Central memory CD8-positive, alpha-beta T cell (primary cell): ENCODE results near the gene CD7.
A peak's percentile ranks its signal among the peaks of the same experiment; 100 is the strongest.

Experiments
- ATAC-seq: fragments of 150-1000 bp; cut with Tn5 transposase; replicated peaks from 2 replicates; pipeline ENCODE4 v1.10.0; 2022; ENCODE audit warnings: mild to moderate bottlenecking, moderate FRiP score, moderate number of reproducible peaks; ENCODE audit not compliant: poor library complexity, severe bottlenecking; ENCODE audit errors: extremely low read depth
- DNase-seq, 2 donors: peaks; one replicate each; pipeline ENCODE4 v3.0.0; 2021; ENCODE audit warnings: low spot score in 2 of 2
- H3K27ac Mint-ChIP-seq: one replicate; pipeline ENCODE4 v1.8.0; 2022; ENCODE audit warnings: low read depth, mild to moderate bottlenecking, moderate library complexity, mixed read lengths
- H3K27me3 Mint-ChIP-seq: one replicate; pipeline ENCODE4 v1.8.0; 2022; ENCODE audit warnings: mixed read lengths
- H3K36me3 Mint-ChIP-seq: one replicate; pipeline ENCODE4 v1.8.0; 2022; ENCODE audit warnings: mild to moderate bottlenecking, moderate library complexity, mixed read lengths; ENCODE audit not compliant: insufficient read depth
- H3K4me1 Mint-ChIP-seq: one replicate; pipeline ENCODE4 v1.8.0; 2022; ENCODE audit warnings: mixed read lengths
- H3K4me3 Mint-ChIP-seq: one replicate; pipeline ENCODE4 v1.8.0; 2022; ENCODE audit warnings: mild to moderate bottlenecking, moderate library complexity, mixed read lengths
- H3K9me3 Mint-ChIP-seq: one replicate; pipeline ENCODE4 v1.8.0; 2022; ENCODE audit warnings: mixed read lengths

Gene CD7

DNA sequence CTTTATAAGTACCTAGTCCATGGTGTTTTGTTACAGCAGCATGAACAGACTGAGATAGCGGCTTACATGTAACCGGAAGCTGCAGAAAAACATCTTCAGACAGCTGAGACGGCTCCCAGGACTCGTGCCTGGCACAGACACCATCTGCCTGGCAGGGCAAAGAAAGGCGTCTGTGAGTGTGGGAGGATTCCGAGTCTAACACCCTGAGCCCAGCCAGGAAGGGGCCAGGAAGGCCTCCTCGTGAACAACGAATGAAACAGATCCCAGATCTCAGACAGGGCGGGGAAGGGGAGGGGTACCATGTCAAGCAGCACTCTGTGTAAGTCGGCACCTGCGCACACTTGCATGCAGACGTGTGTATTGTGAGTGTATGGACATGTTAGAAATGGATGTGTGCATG lies 39.6 kb downstream of the CD7 start:
- no peak for DNase-seq
- ATAC-seq = no peak
- no peaks in the 10 kb centered on the region for H3K27me3 Mint-ChIP-seq
- H3K9me3 Mint-ChIP-seq = no peaks in the 10 kb centered on the region
- H3K27ac Mint-ChIP-seq = no peak overlapping the region
- peaks cover 13% of the 10 kb centered on the region for H3K4me1 Mint-ChIP-seq
- peaks cover 7% of the 10 kb centered on the region for H3K36me3 Mint-ChIP-seq
- no peak overlapping the region for H3K4me3 Mint-ChIP-seq

DNA sequence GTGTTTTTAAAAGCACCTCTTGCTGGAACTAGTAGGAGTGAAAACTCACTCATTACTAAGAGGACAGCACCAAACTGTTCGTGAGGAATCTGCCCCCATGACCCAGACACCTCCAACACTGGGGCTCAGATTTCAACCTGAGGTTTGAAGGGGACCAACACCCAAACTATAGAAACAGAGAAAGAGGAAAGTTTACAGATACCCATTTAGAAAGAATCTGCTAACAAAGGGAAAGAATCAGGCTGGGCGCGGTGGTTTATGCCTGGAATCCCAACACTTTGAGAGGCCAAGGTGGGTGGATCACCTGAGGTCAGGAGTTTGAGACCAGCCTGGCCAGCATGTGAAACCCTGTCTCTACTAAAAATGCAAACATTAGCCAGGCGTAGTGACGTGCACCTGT lies 40.5 kb downstream of the CD7 start:
- ATAC-seq (no peak), DNase-seq (no peak)
- Mint-ChIP-seq H3K4me1 (peaks cover 21% of the 10 kb centered on the region), H3K9me3 (no peaks in the 10 kb centered on the region), H3K36me3 (peaks cover 14% of the 10 kb centered on the region), H3K4me3 (no peak overlapping the region), H3K27me3 (no peaks in the 10 kb centered on the region), H3K27ac (no peak overlapping the region)

DNA sequence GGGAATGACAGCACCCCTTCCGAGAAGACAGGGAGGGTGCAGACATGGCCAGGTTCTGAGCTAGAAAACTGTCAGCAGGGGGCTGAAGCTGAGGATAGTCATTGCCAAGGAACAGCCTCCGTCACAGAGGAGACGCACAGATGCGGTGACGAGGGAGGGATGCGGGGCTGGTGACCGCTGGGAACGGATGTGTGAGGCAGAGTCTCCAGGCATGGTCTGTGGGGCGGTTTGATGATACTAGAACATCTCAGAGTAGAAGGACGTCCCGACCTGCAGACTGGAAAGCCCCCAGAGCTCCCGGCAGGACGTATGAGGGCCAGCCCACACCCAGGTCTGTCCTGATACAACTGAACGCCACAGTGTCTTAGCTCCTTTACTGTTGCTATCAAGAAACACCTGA lies 42.1 kb downstream of the CD7 start:
- Mint-ChIP-seq H3K27ac (peak overlapping the region; percentile 66), H3K4me3 (no peak overlapping the region), H3K36me3 (peaks cover 27% of the 10 kb centered on the region), H3K9me3 (no peaks in the 10 kb centered on the region), H3K27me3 (no peaks in the 10 kb centered on the region), H3K4me1 (peaks cover 21% of the 10 kb centered on the region)
- DNase-seq (no peak), ATAC-seq (no peak)

DNA sequence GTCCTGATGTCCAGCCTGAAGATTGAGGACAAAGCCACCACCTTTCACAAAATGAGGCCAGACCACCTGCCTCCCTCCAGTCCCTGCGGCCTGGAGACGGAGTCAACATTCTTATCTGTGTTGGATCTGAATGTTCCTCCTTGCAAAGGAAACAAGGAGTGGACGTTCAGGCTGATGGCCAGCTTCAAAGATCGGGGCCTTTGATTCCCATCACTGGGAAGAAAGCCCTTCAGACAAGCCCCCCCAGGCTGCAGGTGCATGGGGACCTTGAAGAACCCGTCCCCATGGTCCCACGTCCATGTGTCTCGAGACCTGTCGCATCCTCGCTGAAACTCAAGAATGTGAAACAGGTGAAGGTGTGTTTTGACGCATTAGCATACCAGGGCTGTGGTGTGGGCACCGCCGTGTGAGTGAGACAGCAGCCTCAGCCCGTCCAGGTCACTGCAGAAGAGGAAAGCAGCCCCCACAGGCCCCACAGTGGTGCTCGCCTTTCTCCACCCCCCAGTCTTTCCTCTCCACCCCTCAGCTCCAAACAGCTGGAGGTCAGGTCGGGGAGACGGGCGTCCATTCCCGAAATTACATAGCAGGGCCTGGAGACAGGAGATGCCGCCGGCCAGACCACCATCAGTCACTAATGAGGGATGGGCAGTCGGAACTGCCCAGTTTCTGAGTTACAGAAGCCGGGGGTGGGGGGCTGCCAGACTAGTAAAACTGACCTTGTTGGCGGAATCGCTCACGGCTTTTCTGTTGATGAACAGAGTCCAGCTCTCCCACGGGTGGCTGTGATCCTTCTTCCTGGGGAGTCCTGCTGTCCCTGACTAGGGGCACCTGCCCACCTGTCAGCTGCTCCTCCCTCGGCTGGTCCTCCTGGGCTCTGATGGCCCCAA lies 43.0 kb downstream of the CD7 start:
- DNase-seq (no peak), ATAC-seq (no peak)
- Mint-ChIP-seq H3K27me3 (no peaks in the 10 kb centered on the region), H3K9me3 (no peaks in the 10 kb centered on the region), H3K27ac (peak overlapping the region; percentile 97), H3K36me3 (peaks cover 32% of the 10 kb centered on the region), H3K4me3 (peak overlapping the region; percentile 86), H3K4me1 (peaks cover 30% of the 10 kb centered on the region)

DNA sequence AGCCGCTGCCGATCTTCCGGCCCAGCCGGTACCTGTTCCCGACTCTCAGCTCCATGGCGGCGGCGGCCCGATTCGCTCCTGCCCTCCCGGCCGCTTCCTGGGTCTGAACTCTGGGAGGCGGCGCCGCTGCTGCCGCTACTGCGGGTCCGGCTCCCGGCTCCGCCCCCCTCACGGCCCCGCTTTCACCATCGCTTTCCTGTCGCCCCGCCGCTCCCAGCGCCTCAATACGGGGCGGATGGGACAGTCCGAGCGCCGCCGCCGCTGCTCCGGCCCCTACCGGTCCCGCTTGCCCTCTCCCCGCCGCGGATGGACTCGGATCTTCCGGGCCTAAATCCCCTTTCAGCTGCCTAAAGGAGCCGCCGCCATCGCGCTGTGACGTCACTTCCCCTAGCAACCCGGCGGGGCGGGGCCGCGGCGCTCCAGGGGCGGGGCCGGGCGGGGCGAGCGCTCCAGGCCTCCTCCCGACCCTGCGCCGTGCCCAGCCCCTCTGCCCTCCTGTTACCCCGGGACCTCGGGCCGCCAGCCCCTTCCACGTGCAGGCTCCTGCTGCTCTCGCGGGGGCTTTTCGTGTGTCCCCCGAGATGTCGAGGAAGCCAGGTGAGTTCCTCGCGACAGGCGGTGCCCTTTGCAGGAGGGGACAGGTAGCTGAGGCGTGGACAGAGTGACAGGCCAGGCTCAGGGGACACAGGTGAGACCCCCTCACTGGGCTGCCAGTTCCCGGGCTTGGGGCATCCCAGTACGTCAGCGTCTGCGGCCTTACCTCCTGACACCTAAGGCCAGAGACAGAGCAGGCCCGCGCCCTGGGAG lies 43.9 kb downstream of the CD7 start, which contains the start of gene CSNK1D:
Gene CSNK1D (minus strand): TSS at position 374 of the 807 bp plus-strand sequence. CDS start 319 bp downstream, at position 55.
- ATAC-seq (peak; percentile 88), DNase-seq (peak; percentile 85 to 87)
- Mint-ChIP-seq H3K4me3 (peak within 1 kb of the TSS; percentile 86), H3K36me3 (peaks cover 33% of the 10 kb centered on the region), H3K27ac (peak within 1 kb of the TSS; percentile 97), H3K27me3 (no peaks in the 10 kb centered on the region), H3K4me1 (peaks cover 39% of the 10 kb centered on the region), H3K9me3 (no peaks in the 10 kb centered on the region)

DNA sequence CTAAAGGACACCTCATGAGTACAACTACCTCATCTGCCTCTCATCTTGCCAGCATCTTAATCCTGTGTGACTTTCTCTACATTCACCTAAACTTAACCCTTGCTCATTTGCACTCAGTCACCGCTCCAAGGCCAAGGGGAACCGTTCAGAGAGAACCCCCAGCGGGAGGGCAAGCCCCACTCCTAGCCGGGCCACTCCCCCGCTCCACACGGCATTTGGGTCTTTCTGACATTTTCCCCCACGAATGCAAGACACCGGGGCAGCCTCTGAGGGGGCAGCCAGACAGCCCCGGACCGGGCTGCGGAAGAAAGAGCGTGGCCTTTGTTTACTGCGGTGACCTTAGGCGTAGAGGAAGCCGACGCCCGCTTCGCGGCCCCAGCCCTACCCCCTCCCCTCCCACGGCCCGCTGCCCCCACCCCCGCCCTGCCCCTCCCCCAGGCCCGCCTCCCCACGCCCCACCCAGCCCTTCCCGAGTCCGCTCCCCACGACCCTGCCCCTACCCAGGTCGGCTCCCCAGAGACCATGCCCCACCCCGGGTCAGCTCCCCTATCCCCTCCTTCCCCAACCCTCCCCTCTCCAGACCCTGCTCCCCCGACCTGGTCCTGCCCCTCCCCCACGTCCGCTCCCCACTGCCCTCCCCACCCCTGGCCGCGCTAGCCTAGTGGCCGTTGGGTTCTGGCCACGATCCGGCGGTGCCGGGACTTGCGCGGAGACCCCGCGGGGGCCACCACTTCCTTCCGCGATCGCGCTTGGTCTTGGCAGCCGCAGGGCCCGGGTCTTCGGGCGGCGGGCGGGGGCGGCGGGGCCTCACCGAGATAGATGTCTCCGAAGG lies 44.7 kb downstream of the CD7 start:
- H3K9me3 Mint-ChIP-seq = no peaks in the 10 kb centered on the region
- peak overlapping the region; percentile 86 for H3K4me3 Mint-ChIP-seq
- DNase-seq = peak in 1 of 2 donors; percentile 27
- peaks cover 47% of the 10 kb centered on the region for H3K4me1 Mint-ChIP-seq
- peak; percentile 13 for ATAC-seq
- peaks cover 37% of the 10 kb centered on the region for H3K36me3 Mint-ChIP-seq
- no peaks in the 10 kb centered on the region for H3K27me3 Mint-ChIP-seq
- peak overlapping the region; percentile 97 for H3K27ac Mint-ChIP-seq

DNA sequence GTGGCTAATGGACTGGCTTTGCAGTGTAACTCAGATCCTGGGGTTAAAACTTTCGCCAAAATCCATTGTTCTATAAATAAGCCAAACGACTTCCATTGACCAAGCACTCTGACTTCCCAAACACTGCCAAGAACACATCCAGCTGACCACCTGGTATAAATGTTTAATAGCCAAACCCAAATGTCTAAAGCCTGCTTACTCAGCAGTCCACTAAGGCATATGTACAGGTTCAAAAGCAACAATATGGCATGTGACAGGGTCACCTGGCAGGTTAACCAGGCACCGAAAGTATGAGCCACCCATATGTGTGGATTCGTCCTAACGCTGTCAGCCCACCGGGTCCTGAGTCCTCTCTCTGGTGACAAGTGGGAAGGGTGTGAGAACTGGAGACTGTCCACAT lies 46.0 kb downstream of the CD7 start:
- Mint-ChIP-seq H3K27ac (no peak overlapping the region), H3K4me3 (peak overlapping the region; percentile 86), H3K36me3 (peaks cover 41% of the 10 kb centered on the region), H3K4me1 (peaks cover 56% of the 10 kb centered on the region), H3K27me3 (no peaks in the 10 kb centered on the region), H3K9me3 (no peaks in the 10 kb centered on the region)
- ATAC-seq (no peak), DNase-seq (no peak)

DNA sequence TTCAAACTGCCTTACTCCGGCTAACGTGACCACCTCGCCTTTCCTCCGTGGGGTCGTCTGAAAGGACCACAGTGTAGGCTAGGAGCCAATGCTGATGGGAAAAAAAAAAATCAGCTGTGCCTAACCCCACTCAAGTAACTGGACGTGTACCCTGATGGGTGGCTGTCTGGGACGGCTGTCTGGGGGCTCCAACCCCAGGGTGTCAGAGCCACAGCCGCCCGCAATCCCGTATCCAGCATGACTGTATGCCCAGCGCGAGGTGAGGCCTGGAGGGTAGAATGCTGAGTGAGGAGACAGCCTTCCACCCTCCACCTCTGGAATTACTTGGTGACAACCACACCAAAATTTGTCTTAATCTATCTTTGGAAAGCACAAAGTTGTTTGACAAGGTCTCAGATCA lies 46.8 kb downstream of the CD7 start:
- H3K27ac Mint-ChIP-seq = peak overlapping the region; percentile 78
- no peaks in the 10 kb centered on the region for H3K9me3 Mint-ChIP-seq
- ATAC-seq = no peak
- no peaks in the 10 kb centered on the region for H3K27me3 Mint-ChIP-seq
- H3K4me1 Mint-ChIP-seq = peaks cover 62% of the 10 kb centered on the region
- peak overlapping the region; percentile 86 for H3K4me3 Mint-ChIP-seq
- H3K36me3 Mint-ChIP-seq = peaks cover 46% of the 10 kb centered on the region
- no peak for DNase-seq

DNA sequence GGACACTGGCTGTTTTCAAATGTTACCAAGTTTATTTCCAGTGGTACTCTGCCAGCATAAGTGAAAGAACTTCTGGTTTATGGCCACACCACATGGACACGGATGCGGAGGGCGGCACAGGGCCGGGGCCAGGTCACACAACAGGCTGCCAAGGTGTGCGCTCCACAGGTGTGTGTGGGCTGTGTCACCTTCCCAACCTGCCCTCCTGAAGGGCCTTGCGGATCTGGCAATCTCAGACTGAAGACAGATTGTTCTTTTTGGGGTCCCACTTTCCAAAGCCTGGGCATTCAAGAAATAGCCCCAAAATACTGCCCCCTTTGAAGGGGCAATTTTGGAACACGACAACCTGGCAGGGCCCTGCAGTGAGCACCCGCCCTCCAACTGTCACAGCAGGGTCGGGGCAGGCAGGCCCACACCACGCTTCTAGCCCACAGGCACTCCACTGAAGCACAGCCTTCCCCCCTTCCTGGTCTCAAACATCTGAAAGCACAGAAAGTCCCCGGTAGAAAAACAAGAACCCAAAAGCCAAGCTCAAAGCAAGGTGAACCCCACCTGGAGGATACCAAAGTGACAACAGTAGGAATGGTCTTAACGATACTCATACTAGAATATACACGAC lies 47.4 kb downstream of the CD7 start:
- Mint-ChIP-seq H3K4me1 (peaks cover 62% of the 10 kb centered on the region), H3K27ac (peak overlapping the region; percentile 78), H3K4me3 (peak overlapping the region; percentile 86), H3K36me3 (peaks cover 53% of the 10 kb centered on the region), H3K27me3 (no peaks in the 10 kb centered on the region), H3K9me3 (no peaks in the 10 kb centered on the region)
- DNase-seq (no peak), ATAC-seq (no peak)

DNA sequence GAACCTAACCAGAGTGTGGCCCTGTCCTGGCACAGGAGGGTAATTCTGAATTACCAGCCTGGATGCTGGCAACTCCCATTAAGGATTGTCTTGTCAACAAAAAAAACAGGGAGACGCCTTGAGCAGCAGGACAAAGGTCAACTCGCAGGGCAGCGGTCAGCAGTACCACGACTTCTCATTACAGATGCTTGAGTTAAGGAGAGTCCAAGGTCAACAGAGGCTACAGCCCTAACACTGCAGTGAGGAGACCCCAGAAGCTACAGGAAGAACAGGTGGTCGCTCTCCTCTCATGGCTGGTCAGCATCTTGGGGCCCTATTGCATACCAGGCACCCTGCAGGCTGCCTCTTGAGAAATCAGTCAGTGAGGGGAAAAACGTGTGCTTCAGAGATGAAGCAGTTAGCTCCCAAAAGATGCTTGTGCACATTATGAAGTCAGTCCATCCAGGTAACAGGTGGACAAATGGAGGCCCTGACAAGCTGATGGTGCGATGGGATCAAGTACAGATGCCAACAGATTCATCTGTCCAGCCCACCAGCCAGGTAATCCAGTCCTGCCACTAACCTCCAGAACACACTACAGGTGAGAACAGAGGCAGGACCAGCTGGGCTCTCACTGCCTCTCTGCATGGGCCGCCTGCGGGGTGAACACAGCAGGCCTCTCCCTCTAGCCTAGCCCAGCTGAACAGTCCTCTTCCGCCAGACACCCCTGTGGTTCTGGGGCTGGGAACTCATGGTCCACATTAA lies 48.1 kb downstream of the CD7 start:
- DNase-seq (no peak), ATAC-seq (no peak)
- Mint-ChIP-seq H3K4me3 (peak overlapping the region; percentile 86), H3K4me1 (peaks cover 62% of the 10 kb centered on the region), H3K36me3 (peaks cover 60% of the 10 kb centered on the region), H3K27ac (peak overlapping the region; percentile 78), H3K27me3 (no peaks in the 10 kb centered on the region), H3K9me3 (no peaks in the 10 kb centered on the region)

DNA sequence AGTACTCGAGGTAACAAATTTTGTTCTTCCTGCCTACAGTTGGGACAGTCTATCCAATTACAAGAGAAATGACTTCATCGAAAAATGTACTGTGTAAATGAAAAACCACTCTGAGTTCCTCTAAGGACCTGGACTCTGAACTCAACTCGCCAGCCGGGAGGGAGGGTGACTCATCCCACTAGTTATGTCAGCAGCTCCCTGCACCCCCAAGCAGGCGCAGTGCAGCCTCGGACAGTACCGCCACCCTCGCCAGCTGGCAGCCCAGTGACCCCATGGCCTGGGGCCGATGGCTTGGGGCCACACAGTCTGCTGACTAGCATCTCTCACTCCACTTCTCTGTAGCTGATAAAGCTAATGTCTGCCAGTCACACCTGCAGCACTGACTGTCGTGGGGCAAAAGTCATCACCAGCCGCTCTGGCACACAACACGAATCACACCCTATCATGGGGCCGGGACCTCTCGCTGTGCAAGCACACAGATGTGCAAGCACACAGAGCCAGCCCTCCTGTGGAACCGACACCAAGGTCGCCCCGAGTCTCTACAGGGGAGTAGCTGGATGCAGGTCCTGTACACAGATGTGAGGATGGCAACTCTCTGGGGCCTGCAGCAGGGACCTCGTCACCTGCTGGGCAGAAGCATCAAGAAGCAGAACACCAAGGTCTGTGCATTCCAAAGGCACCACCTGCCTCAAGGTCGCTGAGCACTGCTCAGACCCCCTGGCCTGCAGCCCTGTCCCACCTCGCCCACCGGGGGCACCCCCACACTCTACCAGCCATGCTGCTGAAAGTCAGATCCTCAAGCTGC lies 49.6 kb downstream of the CD7 start:
- Mint-ChIP-seq H3K4me3 (peak overlapping the region; percentile 86), H3K36me3 (peaks cover 63% of the 10 kb centered on the region)

More for the DNA sequence above, 49.6 kb downstream of the CD7 start:
- ATAC-seq (no peak), DNase-seq (no peak)
- Mint-ChIP-seq H3K27ac (peak overlapping the region; percentile 78), H3K9me3 (no peaks in the 10 kb centered on the region), H3K4me1 (peaks cover 62% of the 10 kb centered on the region), H3K27me3 (no peaks in the 10 kb centered on the region)
